ENCODE results near the gene AMELY.

GRCh38 chrY:6894496-6894895, 17.1 kb downstream of the AMELY start:
- TF ChIP-seq POLR2A (IDR thresholded peaks at IDR 0.05; ENCODE audit: extremely low read depth, insufficient read length) (no peak), CTCF (IDR thresholded peaks at IDR 0.05; ENCODE audit: low read depth, low read length) (no peak), MAX (IDR thresholded peaks at IDR 0.05; ENCODE audit: low read depth, low read length) (no peak)
